K562 (cell line): Measurements from ENCODE around the gene LRRC75A. TPM values are rescaled to one million over a fixed set of nuclear protein-coding genes. Genes with fewer than 3 reads are reported as not detected.

Experiments used
- CBFA2T2 ChIP-seq: fragments of 450-650 bp; conservative IDR thresholded peaks from 2 replicates; pipeline ENCODE4 v1.6.1; 2017; ENCODE audit warnings: mild to moderate bottlenecking
- E2F3 ChIP-seq: fragments of 250-450 bp; sonication (Bioruptor Pico); IDR thresholded peaks from 2 replicates; pipeline ENCODE4 v1.4.0; 2020; ENCODE audit warnings: mild to moderate bottlenecking
- FOXP1 ChIP-seq: sonication (generic); formaldehyde crosslinking; IDR thresholded peaks from 2 replicates; pipeline ENCODE4 v1.8.0; 2022; ENCODE audit warnings: mild to moderate bottlenecking, missing genetic modification reagents
- GTF2A2 ChIP-seq: IDR thresholded peaks from 2 replicates; pipeline ENCODE4 v1.6.1; 2016; ENCODE audit warnings: mild to moderate bottlenecking, missing genetic modification characterization, missing compliant biosample characterization
- HES1 ChIP-seq: fragments of 450-650 bp; IDR thresholded peaks from 2 replicates; pipeline ENCODE4 v1.6.1; 2016; ENCODE audit warnings: low read depth, mild to moderate bottlenecking, moderate library complexity
- KLF10 ChIP-seq: fragments of 250-450 bp; sonication (Bioruptor Pico); IDR thresholded peaks from 2 replicates; pipeline ENCODE4 v1.6.1; 2021; ENCODE audit warnings: matching md5 sums
- MCM7 ChIP-seq, 2 experiments: fragments of 450-650 bp; IDR thresholded peaks; 2 replicates each; pipeline ENCODE4 v1.6.1; 2016 to 2018
- MXI1 ChIP-seq: IDR thresholded peaks from 2 replicates; pipeline ENCODE4 v1.6.1; 2011; ENCODE audit warnings: low read depth, mild to moderate bottlenecking, improper control_type of control experiment, low read length
- PURB ChIP-seq: sonication (generic); formaldehyde crosslinking; IDR thresholded peaks from 2 replicates; pipeline ENCODE4 v1.9.0; 2021; ENCODE audit warnings: low read depth, mild to moderate bottlenecking, missing genetic modification reagents
- RFX1 ChIP-seq: fragments of 450-650 bp; IDR thresholded peaks from 2 replicates; pipeline ENCODE4 v1.6.1; 2016; ENCODE audit warnings: mild to moderate bottlenecking, moderate library complexity
- SMAD1 ChIP-seq: fragments of 150-350 bp; IDR thresholded peaks from 2 replicates; pipeline ENCODE4 v1.6.1; 2014; ENCODE audit warnings: low read length, low read depth; ENCODE audit not compliant: partially characterized antibody
- SNAPC5 ChIP-seq: fragments of 250-450 bp; sonication (Bioruptor Pico); IDR thresholded peaks from 2 replicates; pipeline ENCODE4 v1.8.0; 2021; ENCODE audit warnings: moderate library complexity, mild to moderate bottlenecking, inconsistent platforms
- SREBF2 ChIP-seq: sonication (generic); formaldehyde crosslinking; IDR thresholded peaks from 2 replicates; pipeline ENCODE4 v1.4.0; 2020; ENCODE audit warnings: mild to moderate bottlenecking, missing genetic modification reagents
- ZBTB1 ChIP-seq: sonication (generic); formaldehyde crosslinking; IDR thresholded peaks from 2 replicates; pipeline ENCODE4 v1.8.1; 2023; ENCODE audit warnings: missing genetic modification reagents, low read depth, mild to moderate bottlenecking, borderline replicate concordance
- ZC3H4 ChIP-seq: sonication (generic); formaldehyde crosslinking; IDR thresholded peaks from 2 replicates; pipeline ENCODE4 v1.9.0; 2021; ENCODE audit warnings: missing genetic modification reagents, borderline replicate concordance
- ZNF324 ChIP-seq: fragments of 250-450 bp; sonication (Bioruptor Pico); IDR thresholded peaks from 2 replicates; pipeline ENCODE4 v1.4.0; 2020; ENCODE audit warnings: mild to moderate bottlenecking
- ZNF347 ChIP-seq: fragments of 450-650 bp; formaldehyde crosslinking; IDR thresholded peaks from 2 replicates; pipeline ENCODE4 v1.4.0; 2020; ENCODE audit warnings: low read depth, mild to moderate bottlenecking, moderate library complexity
- ZNF561 ChIP-seq: fragments of 450-650 bp; formaldehyde crosslinking; conservative IDR thresholded peaks from 2 replicates; pipeline ENCODE4 v1.4.0; 2020; ENCODE audit warnings: mild to moderate bottlenecking, moderate library complexity
- ZNF696 ChIP-seq: fragments of 250-450 bp; sonication (Bioruptor Pico); conservative IDR thresholded peaks from 2 replicates; pipeline ENCODE4 v1.4.0; 2020; ENCODE audit warnings: mild to moderate bottlenecking, moderate library complexity
- ZNF785 ChIP-seq: fragments of 250-450 bp; sonication (Bioruptor Pico); IDR thresholded peaks from 2 replicates; pipeline ENCODE4 v1.4.0; 2020; ENCODE audit warnings: mild to moderate bottlenecking
- polyA plus RNA-seq, 8 experiments: library from polyadenylated mRNA; depleted of rRNA in 4 of 8; stranded (reverse) in 5 of 8; unstranded in 3 of 8; fragments of >200 nt; fragmentation: Nextera tagmentation in 2 of 8; fragmentation: Illumina TruSeq in 1 of 8; extraction: Ambion mirVana in 2 of 8; extraction: Trizol in 1 of 8; gene quantifications; 2 replicates each; pipeline versions ENCODE4 v1.2.1 to v1.2.3, GENCODE V29; 2011 to 2014; ENCODE audit warnings: inconsistent platforms in 1 of 8, missing spikeins in 1 of 8
- total RNA-seq, 7 experiments: library from RNA; depleted of rRNA in 6 of 7; stranded (reverse); fragments of >200 nt in 6 of 7; fragmentation: Illumina TruSeq in 2 of 7; extraction: Trizol in 2 of 7; gene quantifications; 2 replicates each; pipeline versions ENCODE4 v1.2.1 to v1.2.3, GENCODE V29; 2011 to 2021; ENCODE audit warnings: low replicate concordance in 1 of 7
- TF ChIP-seq, protein P1 (sequence below): sonication (generic); formaldehyde crosslinking; IDR thresholded peaks from 2 replicates; pipeline ENCODE4 v1.8.0; 2023; ENCODE audit warnings: mild to moderate bottlenecking, missing genetic modification reagents
- TF ChIP-seq, protein P2 (sequence below): fragments of 250-450 bp; sonication (Bioruptor Pico); IDR thresholded peaks from 2 replicates; pipeline ENCODE4 v1.4.0; 2020; ENCODE audit warnings: mild to moderate bottlenecking, moderate library complexity

LRRC75A gene
- total and polyA plus RNA-seq, 9 of the 15 experiments (the other 6 are each of a cell fraction or from before 2014, with no cell fraction given), result 0.04 to 0.34 (median 0.08) TPM; not detected in 5

GRCh38 chr17:16415031-16415924 lies 76.7 kb downstream of the LRRC75A start, which contains the start of gene TRPV2 (continued):
- TF ChIP-seq E2F3 (CRISPR knock-in tag), result no peak
- no peak for TF ChIP-seq ZBTB1 (CRISPR knock-in tag)
- 0 out of 2 replicates have a peak, but pooled peaks have one; percentile 3 for TF ChIP-seq CBFA2T2
- TF ChIP-seq RFX1, result no peak
- no peak for TF ChIP-seq GTF2A2 (tag)
- TF ChIP-seq, protein P1, sequence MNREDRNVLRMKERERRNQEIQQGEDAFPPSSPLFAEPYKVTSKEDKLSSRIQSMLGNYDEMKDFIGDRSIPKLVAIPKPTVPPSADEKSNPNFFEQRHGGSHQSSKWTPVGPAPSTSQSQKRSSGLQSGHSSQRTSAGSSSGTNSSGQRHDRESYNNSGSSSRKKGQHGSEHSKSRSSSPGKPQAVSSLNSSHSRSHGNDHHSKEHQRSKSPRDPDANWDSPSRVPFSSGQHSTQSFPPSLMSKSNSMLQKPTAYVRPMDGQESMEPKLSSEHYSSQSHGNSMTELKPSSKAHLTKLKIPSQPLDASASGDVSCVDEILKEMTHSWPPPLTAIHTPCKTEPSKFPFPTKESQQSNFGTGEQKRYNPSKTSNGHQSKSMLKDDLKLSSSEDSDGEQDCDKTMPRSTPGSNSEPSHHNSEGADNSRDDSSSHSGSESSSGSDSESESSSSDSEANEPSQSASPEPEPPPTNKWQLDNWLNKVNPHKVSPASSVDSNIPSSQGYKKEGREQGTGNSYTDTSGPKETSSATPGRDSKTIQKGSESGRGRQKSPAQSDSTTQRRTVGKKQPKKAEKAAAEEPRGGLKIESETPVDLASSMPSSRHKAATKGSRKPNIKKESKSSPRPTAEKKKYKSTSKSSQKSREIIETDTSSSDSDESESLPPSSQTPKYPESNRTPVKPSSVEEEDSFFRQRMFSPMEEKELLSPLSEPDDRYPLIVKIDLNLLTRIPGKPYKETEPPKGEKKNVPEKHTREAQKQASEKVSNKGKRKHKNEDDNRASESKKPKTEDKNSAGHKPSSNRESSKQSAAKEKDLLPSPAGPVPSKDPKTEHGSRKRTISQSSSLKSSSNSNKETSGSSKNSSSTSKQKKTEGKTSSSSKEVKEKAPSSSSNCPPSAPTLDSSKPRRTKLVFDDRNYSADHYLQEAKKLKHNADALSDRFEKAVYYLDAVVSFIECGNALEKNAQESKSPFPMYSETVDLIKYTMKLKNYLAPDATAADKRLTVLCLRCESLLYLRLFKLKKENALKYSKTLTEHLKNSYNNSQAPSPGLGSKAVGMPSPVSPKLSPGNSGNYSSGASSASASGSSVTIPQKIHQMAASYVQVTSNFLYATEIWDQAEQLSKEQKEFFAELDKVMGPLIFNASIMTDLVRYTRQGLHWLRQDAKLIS (CRISPR knock-in tag), result no peak
- no peak for TF ChIP-seq MXI1
- TF ChIP-seq MCM7 (IDR thresholded peaks at IDR 0.05), result no peak
- no peak for TF ChIP-seq PURB
- TF ChIP-seq ZC3H4 (CRISPR knock-in tag), result no peak
- TF ChIP-seq SREBF2 (CRISPR knock-in tag), result no peak
- no peak for TF ChIP-seq SMAD1
- TF ChIP-seq ZNF561, result no peak
- no peak for TF ChIP-seq ZNF324 (CRISPR knock-in tag)
- no peak for TF ChIP-seq ZNF696
- TF ChIP-seq SNAPC5, result no peak
- no peak for TF ChIP-seq KLF10
- TF ChIP-seq ZNF347, result no peak
- no peak for TF ChIP-seq HES1
- TF ChIP-seq FOXP1 (CRISPR knock-in tag), result 0 out of 2 replicates have a peak, but pooled peaks have one; percentile 24
- TF ChIP-seq, protein P2, sequence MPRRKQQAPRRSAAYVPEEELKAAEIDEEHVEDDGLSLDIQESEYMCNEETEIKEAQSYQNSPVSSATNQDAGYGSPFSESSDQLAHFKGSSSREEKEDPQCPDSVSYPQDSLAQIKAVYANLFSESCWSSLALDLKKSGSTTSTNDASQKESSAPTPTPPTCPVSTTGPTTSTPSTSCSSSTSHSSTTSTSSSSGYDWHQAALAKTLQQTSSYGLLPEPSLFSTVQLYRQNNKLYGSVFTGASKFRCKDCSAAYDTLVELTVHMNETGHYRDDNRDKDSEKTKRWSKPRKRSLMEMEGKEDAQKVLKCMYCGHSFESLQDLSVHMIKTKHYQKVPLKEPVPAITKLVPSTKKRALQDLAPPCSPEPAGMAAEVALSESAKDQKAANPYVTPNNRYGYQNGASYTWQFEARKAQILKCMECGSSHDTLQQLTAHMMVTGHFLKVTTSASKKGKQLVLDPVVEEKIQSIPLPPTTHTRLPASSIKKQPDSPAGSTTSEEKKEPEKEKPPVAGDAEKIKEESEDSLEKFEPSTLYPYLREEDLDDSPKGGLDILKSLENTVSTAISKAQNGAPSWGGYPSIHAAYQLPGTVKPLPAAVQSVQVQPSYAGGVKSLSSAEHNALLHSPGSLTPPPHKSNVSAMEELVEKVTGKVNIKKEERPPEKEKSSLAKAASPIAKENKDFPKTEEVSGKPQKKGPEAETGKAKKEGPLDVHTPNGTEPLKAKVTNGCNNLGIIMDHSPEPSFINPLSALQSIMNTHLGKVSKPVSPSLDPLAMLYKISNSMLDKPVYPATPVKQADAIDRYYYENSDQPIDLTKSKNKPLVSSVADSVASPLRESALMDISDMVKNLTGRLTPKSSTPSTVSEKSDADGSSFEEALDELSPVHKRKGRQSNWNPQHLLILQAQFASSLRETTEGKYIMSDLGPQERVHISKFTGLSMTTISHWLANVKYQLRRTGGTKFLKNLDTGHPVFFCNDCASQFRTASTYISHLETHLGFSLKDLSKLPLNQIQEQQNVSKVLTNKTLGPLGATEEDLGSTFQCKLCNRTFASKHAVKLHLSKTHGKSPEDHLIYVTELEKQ (CRISPR knock-in tag), result no peak
- no peak for TF ChIP-seq ZNF785 (CRISPR knock-in tag)
